Nephron (organoid): Measurements from ENCODE around the gene GPR179.

Experiments
- H3K27ac Mint-ChIP-seq, 3 experiments: 2 replicates each; pipeline ENCODE4 v1.8.0; 2020; ENCODE audit warnings: mixed read lengths in 3 of 3, mild to moderate bottlenecking in 2 of 3, moderate library complexity in 1 of 3
- H3K27me3 Mint-ChIP-seq: 2 replicates; pipeline ENCODE4 v1.8.0; 2021; ENCODE audit warnings: low read depth, mild to moderate bottlenecking, moderate library complexity, mixed read lengths
- H3K36me3 Mint-ChIP-seq: 2 replicates; pipeline ENCODE4 v1.8.0; 2020; ENCODE audit warnings: low read depth, mixed read lengths
- H3K4me1 Mint-ChIP-seq: 2 replicates; pipeline ENCODE4 v1.8.0; 2020; ENCODE audit warnings: mixed read lengths
- H3K4me3 Mint-ChIP-seq, 3 experiments: 2 replicates each; pipeline ENCODE4 v1.8.0; 2020; ENCODE audit warnings: mild to moderate bottlenecking in 3 of 3, mixed read lengths in 3 of 3, moderate library complexity in 2 of 3
- H3K9me3 Mint-ChIP-seq: 2 replicates; pipeline ENCODE4 v1.8.0; 2020; ENCODE audit warnings: mixed read lengths
- CTCF ChIP-seq, 3 experiments: fragments of 200-600 bp; sonication (generic); IDR thresholded peaks; one replicate each; pipeline ENCODE4 v1.5.0; 2021; ENCODE audit warnings: antibody characterized with exemption in 3 of 3; ENCODE audit not compliant: unreplicated experiment in 3 of 3

GPR179 gene

GRCh38 chr17:38353668-38354067 lies 9.9 kb upstream of the GPR179 start:
- Mint-ChIP-seq H3K9me3 (no peaks in the 10 kb centered on the region), H3K27ac (peak overlapping the region in 1 of 3 experiments; percentile 9), H3K4me3 (peak overlapping the region; percentile 86 to 92 (median 87)), H3K27me3 (no peaks in the 10 kb centered on the region), H3K36me3 (no peaks in the 10 kb centered on the region), H3K4me1 (peaks cover 51% of the 10 kb centered on the region)
- no peak for TF ChIP-seq CTCF (IDR thresholded peaks at IDR 0.05; ENCODE audit: unreplicated experiment in 3 of 3)

DNA sequence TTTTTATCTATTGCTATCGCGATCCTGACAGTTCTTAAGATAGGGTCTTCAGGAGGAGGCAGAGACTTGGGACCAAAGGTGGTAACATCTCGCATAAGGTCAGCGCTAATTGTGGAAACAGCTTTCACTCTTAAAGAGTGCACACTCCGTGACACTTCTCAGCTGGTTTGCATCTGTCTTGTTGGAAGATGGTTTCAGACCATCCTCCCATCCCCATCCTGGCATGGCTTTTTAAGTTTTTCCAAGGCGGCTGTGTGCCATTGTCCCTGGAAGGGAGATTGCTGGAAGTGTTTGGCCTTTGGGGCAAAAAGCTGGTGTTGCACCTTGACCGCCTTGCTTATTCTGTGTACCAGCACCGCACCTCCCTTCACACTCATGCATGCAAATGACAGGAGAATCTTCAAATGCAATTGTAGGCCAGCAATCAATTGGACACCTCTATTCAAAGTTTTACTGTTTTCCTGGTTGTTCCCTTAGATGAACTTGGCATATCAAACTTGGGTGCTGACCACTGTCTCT lies 9.4 kb upstream of the GPR179 start:
- no peaks in the 10 kb centered on the region for H3K9me3 Mint-ChIP-seq
- no peak for TF ChIP-seq CTCF (IDR thresholded peaks at IDR 0.05; ENCODE audit: unreplicated experiment in 3 of 3)
- H3K36me3 Mint-ChIP-seq = no peaks in the 10 kb centered on the region
- peaks cover 46% of the 10 kb centered on the region for H3K4me1 Mint-ChIP-seq
- peak overlapping the region; percentile 86 to 92 (median 87) for H3K4me3 Mint-ChIP-seq
- peak overlapping the region; percentile 9 to 53 (median 40) for H3K27ac Mint-ChIP-seq
- no peaks in the 10 kb centered on the region for H3K27me3 Mint-ChIP-seq

- no peaks in the 10 kb centered on the region for H3K27me3 Mint-ChIP-seq
- peaks cover 39% of the 10 kb centered on the region for H3K4me1 Mint-ChIP-seq
- H3K4me3 Mint-ChIP-seq = peak overlapping the region; percentile 86 to 92 (median 87)
- H3K27ac Mint-ChIP-seq = peak overlapping the region; percentile 9 to 53 (median 40)
- no peak for TF ChIP-seq CTCF (IDR thresholded peaks at IDR 0.05; ENCODE audit: unreplicated experiment in 3 of 3)
- H3K36me3 Mint-ChIP-seq = no peaks in the 10 kb centered on the region
- no peaks in the 10 kb centered on the region for H3K9me3 Mint-ChIP-seq
Measured at GRCh38 chr17:38352245-38353085, 8.7 kb upstream of the GPR179 start.

DNA sequence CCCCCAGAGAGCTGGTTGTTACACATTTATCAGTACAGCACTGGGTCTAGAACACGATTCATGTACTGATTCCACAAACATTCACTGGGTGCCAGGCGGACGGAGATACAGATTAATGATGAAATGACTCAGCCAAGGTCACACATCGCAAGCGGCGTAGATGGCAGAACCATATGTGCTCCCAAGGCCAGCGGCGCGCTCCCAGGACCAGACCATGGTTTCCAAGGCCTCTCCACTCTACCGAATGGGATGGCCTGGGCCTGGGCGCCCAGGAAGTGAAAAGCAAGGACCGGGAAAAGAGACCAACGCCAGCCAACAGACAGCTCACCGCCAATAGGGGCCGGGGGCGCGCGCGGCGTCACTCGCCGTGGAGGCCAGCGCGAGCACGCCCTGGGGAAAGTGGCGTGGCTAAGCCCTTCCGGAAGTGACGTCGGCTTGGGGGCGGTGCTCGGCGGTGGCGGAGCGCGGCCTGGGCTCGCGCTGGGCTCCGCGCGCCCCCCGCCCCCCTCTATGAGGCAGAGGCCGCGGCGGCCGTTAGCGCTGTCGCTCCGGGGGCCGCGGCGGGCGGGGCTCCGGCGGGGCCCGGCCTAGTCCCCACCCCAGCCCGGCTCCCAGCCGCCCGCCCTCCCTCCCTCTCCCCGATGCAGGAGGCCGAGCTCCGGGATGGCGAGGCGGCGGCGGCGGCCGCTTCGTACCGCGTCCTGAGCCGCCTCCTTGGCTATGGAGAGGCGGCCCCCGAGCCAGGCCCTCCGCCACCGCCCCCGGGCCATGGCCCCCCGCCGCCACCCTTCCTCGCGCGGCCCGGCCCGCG lies 7.9 kb upstream of the GPR179 start, which contains the start of gene SOCS7:
Gene SOCS7 (plus strand): TSS at position 433 of the 811 bp plus-strand sequence. CDS start 209 bp downstream, at position 642.
- no peaks in the 10 kb centered on the region for H3K9me3 Mint-ChIP-seq
- TF ChIP-seq CTCF (IDR thresholded peaks at IDR 0.05; ENCODE audit: unreplicated experiment in 3 of 3) = no peak
- no peaks in the 10 kb centered on the region for H3K36me3 Mint-ChIP-seq
- peaks cover 31% of the 10 kb centered on the region for H3K4me1 Mint-ChIP-seq
- peak within 1 kb of the TSS; percentile 71 to 90 (median 86) for H3K27ac Mint-ChIP-seq
- peak within 1 kb of the TSS; percentile 87 to 93 (median 92) for H3K4me3 Mint-ChIP-seq
- H3K27me3 Mint-ChIP-seq = no peaks in the 10 kb centered on the region

GRCh38 chr17:38350035-38350434 lies 6.3 kb upstream of the GPR179 start:
- Mint-ChIP-seq H3K36me3 (no peaks in the 10 kb centered on the region), H3K27me3 (no peaks in the 10 kb centered on the region), H3K9me3 (no peaks in the 10 kb centered on the region), H3K27ac (peak overlapping the region; percentile 0 to 43 (median 17)), H3K4me3 (peak overlapping the region; percentile 55 to 90 (median 79)), H3K4me1 (peaks cover 21% of the 10 kb centered on the region)
- no peak for TF ChIP-seq CTCF (IDR thresholded peaks at IDR 0.05; ENCODE audit: unreplicated experiment in 3 of 3)
